Thymus (tissue), 14 donors: ENCODE measurements around the gene NEK2. TPM values are rescaled to one million over a fixed set of nuclear protein-coding genes. Genes with fewer than 3 reads are reported as not detected.
"Not testable (repeated sequence)": the region's sequence is repeated elsewhere in the genome, so short reads cannot be mapped to it uniquely, and the experiment has no call there.

Experiments used
- DNase-seq, 9 donors: peaks; one replicate each; pipeline ENCODE4 v3.0.0-alpha.2; 2013; ENCODE audit warnings: low spot score in 9 of 9, low read depth in 6 of 9, missing footprints in 1 of 9
- H3K27ac ChIP-seq, 2 donors: one replicate each; pipeline ENCODE4 v1.5.1; 2013; ENCODE audit warnings: control low read depth in 1 of 2, low read depth in 1 of 2, low read length in 1 of 2, mild to moderate bottlenecking in 1 of 2, moderate library complexity in 1 of 2
- H3K27me3 ChIP-seq, 2 donors: one replicate each; pipeline ENCODE4 v1.5.1; 2013; ENCODE audit warnings: low read length in 1 of 2; ENCODE audit not compliant: control insufficient read depth in 2 of 2, insufficient read depth in 1 of 2
- H3K36me3 ChIP-seq, 2 donors: one replicate each; pipeline ENCODE4 v1.5.1; 2013; ENCODE audit warnings: low read length in 1 of 2, mild to moderate bottlenecking in 1 of 2, moderate library complexity in 1 of 2; ENCODE audit not compliant: control insufficient read depth in 2 of 2, insufficient read depth in 2 of 2
- H3K4me1 ChIP-seq, 2 donors: one replicate each; pipeline ENCODE4 v1.5.1; 2013; ENCODE audit warnings: low read length in 2 of 2; ENCODE audit not compliant: control insufficient read depth in 2 of 2, insufficient read depth in 2 of 2
- H3K4me3 ChIP-seq, 2 donors: one replicate each; pipeline ENCODE4 v1.5.1; 2013; ENCODE audit warnings: low read length in 2 of 2, control low read depth in 1 of 2, mild to moderate bottlenecking in 1 of 2
- H3K9me3 ChIP-seq, 2 donors: one replicate each; pipeline ENCODE4 v1.5.1; 2013; ENCODE audit warnings: low read length in 1 of 2, mild to moderate bottlenecking in 1 of 2; ENCODE audit not compliant: control insufficient read depth in 2 of 2, insufficient read depth in 1 of 2
- WGBS: extraction: QIAGEN DNeasy Blood & Tissue Kit; methylation state at CpG from one replicate; pipeline ENCODE4 v1.1.7; 2013; 5-methylcytosine and 5-hydroxymethylcytosine counted together
- long read RNA-seq, 10 donors: transcript quantifications; one replicate each; lab custom pipeline, GENCODE V29; 2026
- polyA plus RNA-seq: library from polyadenylated mRNA; stranded (reverse); fragments of 200-250 nt; gene quantifications from one replicate; pipeline ENCODE4 v1.2.3, GENCODE V29; 2013
- total RNA-seq: library from RNA; stranded (reverse); fragments of 120-200 nt; gene quantifications from one replicate; pipeline ENCODE4 v1.2.4, GENCODE V29; 2013
- donor health status: healthy.

Gene NEK2
- total RNA-seq (31.1 TPM), polyA plus RNA-seq (4.0 TPM)
- long read RNA-seq, donor 1, partial matches to known transcripts = 0 of 1 reads
- long read RNA-seq, donor 1, other reads (novel, unspliced or antisense) = 0 of 1 reads
- long read RNA-seq, donor 2, transcript NEK2-202 (8 exons, 2,131 nt) = major isoform, 7 of 10 reads
- long read RNA-seq, donor 2, partial matches to known transcripts = 0 of 10 reads
- long read RNA-seq, donor 2, other reads (novel, unspliced or antisense) = 0 of 10 reads
- long read RNA-seq, donor 3, transcript NEK2-202 (8 exons, 2,131 nt) = major isoform, 8 of 9 reads
- long read RNA-seq, donor 3, partial matches to known transcripts = 0 of 9 reads
- long read RNA-seq, donor 3, other reads (novel, unspliced or antisense) = 0 of 9 reads
- long read RNA-seq, donor 4, partial matches to known transcripts = 0 of 4 reads
- long read RNA-seq, donor 4, other reads (novel, unspliced or antisense) = 0 of 4 reads
- long read RNA-seq, donor 5, transcript NEK2-202 (8 exons, 2,131 nt) = major isoform, 7 of 8 reads
- long read RNA-seq, donor 5, partial matches to known transcripts = 0 of 8 reads
- long read RNA-seq, donor 5, other reads (novel, unspliced or antisense) = 0 of 8 reads
- long read RNA-seq, donor 6, partial matches to known transcripts = 0 of 4 reads
- long read RNA-seq, donor 6, other reads (novel, unspliced or antisense) = 0 of 4 reads
- long read RNA-seq, donor 7, partial matches to known transcripts = 0 of 4 reads
- long read RNA-seq, donor 7, other reads (novel, unspliced or antisense) = 0 of 4 reads
- long read RNA-seq, donor 8, partial matches to known transcripts = 0 of 1 reads
- long read RNA-seq, donor 8, other reads (novel, unspliced or antisense) = 0 of 1 reads
- long read RNA-seq, donor 9, partial matches to known transcripts = 0 of 5 reads
- long read RNA-seq, donor 9, other reads (novel, unspliced or antisense) = 0 of 5 reads
- long read RNA-seq, donor 10, partial matches to known transcripts = 0 of 2 reads
- long read RNA-seq, donor 10, other reads (novel, unspliced or antisense) = 0 of 2 reads

DNA sequence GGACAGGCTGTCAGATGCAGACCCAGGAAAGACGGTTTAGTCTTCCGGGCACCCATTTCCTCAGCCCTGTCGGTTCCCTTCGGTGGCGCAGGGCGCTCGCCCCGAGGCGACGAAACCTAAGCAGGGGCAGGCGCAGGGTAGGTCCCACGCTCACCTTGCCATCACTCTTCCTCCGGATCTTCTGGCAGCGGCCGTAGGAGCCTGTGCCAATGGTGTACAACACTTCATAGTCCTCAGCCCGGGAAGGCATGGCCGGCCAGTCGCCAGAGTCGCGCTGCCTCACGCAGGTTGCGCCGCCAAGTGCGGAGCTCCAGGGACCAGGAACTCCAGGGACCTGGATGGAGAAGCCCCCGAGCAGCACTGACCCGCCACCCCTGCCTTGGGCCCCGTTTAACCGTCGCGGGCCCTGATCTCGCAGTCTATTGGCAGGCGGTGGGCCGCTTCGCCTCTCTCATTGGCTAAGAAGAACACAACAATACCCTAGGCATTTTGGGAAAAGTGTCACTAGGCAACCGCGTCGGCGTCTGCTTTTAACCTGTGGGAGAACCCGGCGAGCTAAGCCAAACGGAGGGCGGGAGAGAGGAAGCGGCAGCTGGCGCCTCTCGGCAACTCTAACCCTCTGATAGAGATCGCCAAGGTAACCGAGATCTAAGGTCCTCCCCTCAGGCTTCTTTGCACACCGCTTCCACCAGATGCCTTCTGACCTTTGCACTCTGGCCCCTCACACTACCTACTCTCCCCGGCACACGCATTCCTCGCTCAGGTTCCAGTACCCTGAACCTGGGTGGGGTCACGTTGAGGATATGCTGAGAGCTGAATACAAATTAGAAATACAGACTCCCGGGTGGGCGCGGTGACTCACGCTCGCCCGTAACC lies at the start of gene NEK2:
Gene NEK2 (minus strand): TSS at position 392 of the 876 bp plus-strand sequence. CDS start 142 bp downstream, at position 250.
- H3K4me3 ChIP-seq = peak within 1 kb of the TSS; percentile 61 to 86
- 2% methylated on average over 58 of the region's 58 CpGs for WGBS
- peak within 1 kb of the TSS; percentile 15 to 82 for H3K27ac ChIP-seq
- peaks cover 0 to 15% of the 10 kb centered on the region in 2 donors for H3K4me1 ChIP-seq
- no peaks in the 10 kb centered on the region for H3K27me3 ChIP-seq
- H3K36me3 ChIP-seq = peaks cover 3 to 6% of the 10 kb centered on the region in 2 donors
- H3K9me3 ChIP-seq = no peaks in the 10 kb centered on the region
- peak; percentile 85 to 99 (median 95) for DNase-seq

- Histone ChIP-seq H3K4me3 (no peak overlapping the region), H3K36me3 (no peaks in the 10 kb centered on the region), H3K27me3 (no peaks in the 10 kb centered on the region), H3K4me1 (no peaks in the 10 kb centered on the region), H3K9me3 (no peaks in the 10 kb centered on the region), H3K27ac (no peak overlapping the region)
- 88% methylated on average over 11 of the region's 11 CpGs for WGBS
- no peak for DNase-seq
Measured at GRCh38 chr1:211724687-211725196, 49.3 kb upstream of the NEK2 start.

DNA sequence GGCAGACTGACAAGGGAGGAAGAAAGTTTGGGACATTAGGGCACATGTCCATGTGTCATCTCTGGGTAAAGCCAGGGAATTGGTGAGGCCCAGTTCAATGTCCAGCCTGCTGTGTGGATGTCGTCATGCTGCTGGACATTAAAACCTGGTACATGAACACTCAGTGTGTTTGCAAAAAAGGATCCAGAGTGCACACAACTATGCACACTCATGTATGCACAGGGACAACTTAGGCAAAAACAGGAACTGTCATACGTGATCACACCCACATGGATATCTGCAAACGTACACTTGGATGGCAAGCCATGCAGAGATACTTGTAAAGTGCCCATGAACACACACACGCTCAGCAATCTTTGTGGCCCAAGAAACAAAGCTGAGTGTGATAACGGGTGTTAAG lies 47.9 kb upstream of the NEK2 start:
- DNase-seq = no peak

GRCh38 chr1:211722277-211723175 lies 47.1 kb upstream of the NEK2 start:
- Histone ChIP-seq H3K4me1 (no peaks in the 10 kb centered on the region), H3K4me3 (no peak overlapping the region), H3K36me3 (no peaks in the 10 kb centered on the region), H3K27me3 (no peaks in the 10 kb centered on the region), H3K27ac (no peak overlapping the region), H3K9me3 (no peaks in the 10 kb centered on the region)
- no peak for DNase-seq
- WGBS = 98% methylated on average over 6 of the region's 6 CpGs

More for the DNA sequence above, 47.9 kb upstream of the NEK2 start:
- Histone ChIP-seq H3K27me3 (no peaks in the 10 kb centered on the region), H3K9me3 (no peaks in the 10 kb centered on the region), H3K27ac (no peak overlapping the region), H3K4me3 (no peak overlapping the region), H3K4me1 (no peaks in the 10 kb centered on the region), H3K36me3 (no peaks in the 10 kb centered on the region)
- WGBS = 96% methylated on average over 5 of the region's 5 CpGs

DNA sequence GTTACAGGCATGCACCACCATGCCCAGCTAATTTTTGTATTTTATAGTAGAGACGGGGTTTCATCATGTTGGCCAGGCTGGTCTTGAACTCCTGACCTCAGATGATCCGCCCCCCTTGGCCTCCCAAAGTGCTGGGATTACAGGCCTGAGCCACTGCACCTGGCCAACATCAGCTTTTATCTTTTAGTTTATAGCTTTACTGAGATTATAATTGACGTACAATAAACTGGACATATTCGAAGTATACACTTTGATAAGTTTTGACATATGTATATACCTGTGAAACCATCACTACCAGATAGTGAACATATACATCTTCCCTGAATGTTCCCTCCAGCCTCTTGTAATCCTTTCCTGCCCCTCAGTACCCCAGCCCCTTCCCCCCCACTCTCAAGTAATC lies 41.1 kb upstream of the NEK2 start:
- not testable (repeated sequence) for H3K4me3 ChIP-seq, H3K4me1 ChIP-seq, H3K27me3 ChIP-seq, H3K9me3 ChIP-seq, H3K36me3 ChIP-seq, DNase-seq, H3K27ac ChIP-seq
- WGBS = 98% methylated on average over 4 of the region's 4 CpGs

- no peak overlapping the region for H3K27ac ChIP-seq
- no peaks in the 10 kb centered on the region for H3K9me3 ChIP-seq
- DNase-seq = no peak
- no peak overlapping the region for H3K4me3 ChIP-seq
- no peaks in the 10 kb centered on the region for H3K36me3 ChIP-seq
- no peaks in the 10 kb centered on the region for H3K4me1 ChIP-seq
- no peaks in the 10 kb centered on the region for H3K27me3 ChIP-seq
- WGBS = 94% methylated on average over 2 of the region's 2 CpGs
Measured at GRCh38 chr1:211715971-211716370, 40.5 kb upstream of the NEK2 start.

- H3K36me3 ChIP-seq = no peaks in the 10 kb centered on the region
- no peaks in the 10 kb centered on the region for H3K9me3 ChIP-seq
- H3K27ac ChIP-seq = no peak overlapping the region
- WGBS = 75% methylated on average over 5 of the region's 5 CpGs
- H3K4me1 ChIP-seq = no peaks in the 10 kb centered on the region
- no peaks in the 10 kb centered on the region for H3K27me3 ChIP-seq
- DNase-seq = no peak
- no peak overlapping the region for H3K4me3 ChIP-seq
Measured at GRCh38 chr1:211714154-211714553, 38.7 kb upstream of the NEK2 start.

GRCh38 chr1:211713231-211713630 lies 37.8 kb upstream of the NEK2 start:
- H3K4me3 ChIP-seq = no peak overlapping the region
- H3K27me3 ChIP-seq = no peaks in the 10 kb centered on the region
- H3K4me1 ChIP-seq = no peaks in the 10 kb centered on the region
- H3K36me3 ChIP-seq = no peaks in the 10 kb centered on the region
- DNase-seq = no peak
- 97% methylated on average over 10 of the region's 10 CpGs for WGBS
- no peak overlapping the region for H3K27ac ChIP-seq
- H3K9me3 ChIP-seq = no peaks in the 10 kb centered on the region
